ENCODE data around the gene BCL2L11.

DNA sequence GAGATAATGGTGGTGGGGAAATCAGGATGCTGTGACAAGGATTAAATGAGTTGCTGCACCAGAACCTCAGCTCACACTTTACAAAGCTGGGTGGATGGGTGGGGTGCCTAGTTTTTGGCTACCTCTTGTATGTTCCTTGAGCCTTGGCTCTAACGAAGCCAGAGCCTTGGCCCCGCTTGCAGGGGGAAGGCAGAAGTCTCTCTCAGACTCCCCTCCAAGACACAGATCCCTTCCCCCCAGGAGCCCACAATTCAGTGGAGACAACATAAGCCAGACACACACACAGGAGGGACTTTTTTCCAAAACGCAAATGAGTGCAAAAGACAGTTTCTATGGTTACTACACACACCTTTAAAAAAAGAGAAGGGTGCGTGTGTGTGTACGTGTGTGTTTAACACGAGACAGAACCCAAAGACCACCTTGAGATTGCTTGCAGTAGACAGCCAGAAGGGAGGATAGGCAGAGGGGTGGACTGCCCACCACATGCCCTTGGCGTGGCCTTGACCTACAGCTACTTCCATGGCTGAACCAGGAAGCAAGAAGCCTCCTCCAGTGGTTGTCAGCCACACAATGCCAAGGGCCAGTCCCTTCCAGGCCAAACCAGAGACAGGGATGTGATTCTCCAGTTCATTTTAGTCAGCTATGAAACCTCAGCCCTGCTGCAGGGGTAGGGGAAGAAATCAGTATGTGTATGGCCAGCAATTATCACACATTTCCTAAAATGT, 70.3 kb downstream of the BCL2L11 start:
- TF ChIP-seq, protein P1, sequence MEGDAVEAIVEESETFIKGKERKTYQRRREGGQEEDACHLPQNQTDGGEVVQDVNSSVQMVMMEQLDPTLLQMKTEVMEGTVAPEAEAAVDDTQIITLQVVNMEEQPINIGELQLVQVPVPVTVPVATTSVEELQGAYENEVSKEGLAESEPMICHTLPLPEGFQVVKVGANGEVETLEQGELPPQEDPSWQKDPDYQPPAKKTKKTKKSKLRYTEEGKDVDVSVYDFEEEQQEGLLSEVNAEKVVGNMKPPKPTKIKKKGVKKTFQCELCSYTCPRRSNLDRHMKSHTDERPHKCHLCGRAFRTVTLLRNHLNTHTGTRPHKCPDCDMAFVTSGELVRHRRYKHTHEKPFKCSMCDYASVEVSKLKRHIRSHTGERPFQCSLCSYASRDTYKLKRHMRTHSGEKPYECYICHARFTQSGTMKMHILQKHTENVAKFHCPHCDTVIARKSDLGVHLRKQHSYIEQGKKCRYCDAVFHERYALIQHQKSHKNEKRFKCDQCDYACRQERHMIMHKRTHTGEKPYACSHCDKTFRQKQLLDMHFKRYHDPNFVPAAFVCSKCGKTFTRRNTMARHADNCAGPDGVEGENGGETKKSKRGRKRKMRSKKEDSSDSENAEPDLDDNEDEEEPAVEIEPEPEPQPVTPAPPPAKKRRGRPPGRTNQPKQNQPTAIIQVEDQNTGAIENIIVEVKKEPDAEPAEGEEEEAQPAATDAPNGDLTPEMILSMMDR (IDR thresholded peaks at IDR 0.05 in 4 of 5, conservative IDR thresholded peaks at IDR 0.05 in 1 of 5), result no peak
- TF ChIP-seq POLR2A (IDR thresholded peaks at IDR 0.05), result no peak

Measured in gastrocnemius medialis (tissue), 4 donors.